ENCODE data around the gene EFNA5.

The EFNA5 gene

DNA sequence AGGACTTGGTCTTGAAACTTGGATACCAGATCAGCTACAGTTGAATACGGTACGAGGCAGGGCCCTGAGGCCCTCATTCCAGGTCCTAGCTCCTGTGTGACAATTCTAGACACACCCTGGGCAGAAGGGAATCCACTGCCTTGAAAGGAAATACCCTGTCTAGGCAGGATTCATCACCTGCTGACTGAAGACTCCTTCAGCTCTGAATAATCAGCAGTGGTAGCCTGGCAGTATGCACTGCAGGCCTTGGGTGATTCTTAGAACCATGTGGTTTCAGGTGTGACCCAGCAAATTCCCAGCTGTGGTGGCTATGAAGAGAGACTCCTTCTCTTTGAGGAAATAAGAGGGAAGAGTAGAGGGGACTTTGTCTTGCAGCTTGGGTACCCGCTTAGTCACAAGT lies 17.2 kb upstream of the EFNA5 start (continued):
- TF ChIP-seq CREB5 (CRISPR knock-in tag; IDR thresholded peaks at IDR 0.05; ENCODE audit: low read depth) (no peak), ESRRG (CRISPR knock-in tag; IDR thresholded peaks at IDR 0.05) (no peak), ZC3H10 (CRISPR knock-in tag; IDR thresholded peaks at IDR 0.05) (no peak), ZNF8 (CRISPR knock-in tag; IDR thresholded peaks at IDR 0.05) (no peak), BACH2 (CRISPR knock-in tag; IDR thresholded peaks at IDR 0.05; ENCODE audit: borderline replicate concordance) (no peak), CSDC2 (CRISPR knock-in tag; IDR thresholded peaks at IDR 0.05) (no peak), GLIS3 (CRISPR knock-in tag; IDR thresholded peaks at IDR 0.05) (no peak), SNAI2 (CRISPR knock-in tag; IDR thresholded peaks at IDR 0.05) (no peak), RARB (CRISPR knock-in tag; IDR thresholded peaks at IDR 0.05) (no peak), ARNTL (CRISPR knock-in tag; IDR thresholded peaks at IDR 0.05; ENCODE audit: borderline replicate concordance, low read depth) (no peak), PPARA (CRISPR knock-in tag; IDR thresholded peaks at IDR 0.05; ENCODE audit: borderline replicate concordance) (no peak), TCF4 (CRISPR knock-in tag; IDR thresholded peaks at IDR 0.05; ENCODE audit: borderline replicate concordance) (no peak), OSR1 (CRISPR knock-in tag; IDR thresholded peaks at IDR 0.05) (no peak), ZFP30 (CRISPR knock-in tag; IDR thresholded peaks at IDR 0.05) (no peak)
- TF ChIP-seq, protein P1, sequence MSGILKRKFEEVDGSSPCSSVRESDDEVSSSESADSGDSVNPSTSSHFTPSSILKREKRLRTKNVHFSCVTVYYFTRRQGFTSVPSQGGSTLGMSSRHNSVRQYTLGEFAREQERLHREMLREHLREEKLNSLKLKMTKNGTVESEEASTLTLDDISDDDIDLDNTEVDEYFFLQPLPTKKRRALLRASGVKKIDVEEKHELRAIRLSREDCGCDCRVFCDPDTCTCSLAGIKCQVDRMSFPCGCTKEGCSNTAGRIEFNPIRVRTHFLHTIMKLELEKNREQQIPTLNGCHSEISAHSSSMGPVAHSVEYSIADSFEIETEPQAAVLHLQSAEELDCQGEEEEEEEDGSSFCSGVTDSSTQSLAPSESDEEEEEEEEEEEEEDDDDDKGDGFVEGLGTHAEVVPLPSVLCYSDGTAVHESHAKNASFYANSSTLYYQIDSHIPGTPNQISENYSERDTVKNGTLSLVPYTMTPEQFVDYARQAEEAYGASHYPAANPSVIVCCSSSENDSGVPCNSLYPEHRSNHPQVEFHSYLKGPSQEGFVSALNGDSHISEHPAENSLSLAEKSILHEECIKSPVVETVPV (CRISPR knock-in tag; IDR thresholded peaks at IDR 0.05), result no peak

DNA sequence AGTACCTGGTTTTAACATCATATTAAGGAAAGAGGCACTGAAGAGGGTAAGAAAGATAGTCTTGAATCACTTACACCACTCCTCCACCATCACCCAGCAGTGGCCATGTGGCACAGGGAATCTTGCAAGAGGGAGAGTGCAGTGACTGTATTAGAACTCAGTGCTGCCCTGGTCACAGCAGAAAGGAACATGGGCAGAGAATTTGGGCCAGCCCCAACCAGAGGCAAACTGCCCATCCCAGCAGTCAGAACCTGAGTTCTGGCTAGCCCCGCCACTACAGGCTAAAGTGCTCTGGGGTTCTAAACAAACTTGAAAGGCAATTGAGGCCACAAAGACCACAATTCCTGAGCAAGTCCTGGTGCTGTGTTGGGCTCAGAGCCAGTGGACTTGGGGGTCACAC lies 16.7 kb upstream of the EFNA5 start:
- ATAC-seq, result no peak
- TF ChIP-seq PPARA (CRISPR knock-in tag; IDR thresholded peaks at IDR 0.05; ENCODE audit: borderline replicate concordance) (no peak), SNAI2 (CRISPR knock-in tag; IDR thresholded peaks at IDR 0.05) (no peak)
- TF ChIP-seq, protein P1 (CRISPR knock-in tag; IDR thresholded peaks at IDR 0.05), result no peak

GRCh38 chr5:107682533-107682932 lies 11.8 kb upstream of the EFNA5 start:
- no peak for ATAC-seq
- no peak for TF ChIP-seq PPARA (CRISPR knock-in tag; IDR thresholded peaks at IDR 0.05; ENCODE audit: borderline replicate concordance)
- no peak for TF ChIP-seq GLIS3 (CRISPR knock-in tag; IDR thresholded peaks at IDR 0.05)
- no peak for TF ChIP-seq BACH2 (CRISPR knock-in tag; IDR thresholded peaks at IDR 0.05; ENCODE audit: borderline replicate concordance)
- TF ChIP-seq ARNTL (CRISPR knock-in tag; IDR thresholded peaks at IDR 0.05; ENCODE audit: borderline replicate concordance, low read depth), result no peak
- TF ChIP-seq RARB (CRISPR knock-in tag; IDR thresholded peaks at IDR 0.05), result no peak
- no peak for TF ChIP-seq ISL1 (CRISPR knock-in tag; IDR thresholded peaks at IDR 0.05)
- no peak for TF ChIP-seq ESRRG (CRISPR knock-in tag; IDR thresholded peaks at IDR 0.05)
- no peak for TF ChIP-seq TCF4 (CRISPR knock-in tag; IDR thresholded peaks at IDR 0.05; ENCODE audit: borderline replicate concordance)
- TF ChIP-seq CSDC2 (CRISPR knock-in tag; IDR thresholded peaks at IDR 0.05), result no peak
- TF ChIP-seq TOX (CRISPR knock-in tag; IDR thresholded peaks at IDR 0.05; ENCODE audit: borderline replicate concordance), result no peak
- TF ChIP-seq, protein P1 (CRISPR knock-in tag; IDR thresholded peaks at IDR 0.05), result no peak
- no peak for TF ChIP-seq ZFP3 (CRISPR knock-in tag; IDR thresholded peaks at IDR 0.05)
- no peak for TF ChIP-seq ZNF8 (CRISPR knock-in tag; IDR thresholded peaks at IDR 0.05)
- TF ChIP-seq, protein P2, sequence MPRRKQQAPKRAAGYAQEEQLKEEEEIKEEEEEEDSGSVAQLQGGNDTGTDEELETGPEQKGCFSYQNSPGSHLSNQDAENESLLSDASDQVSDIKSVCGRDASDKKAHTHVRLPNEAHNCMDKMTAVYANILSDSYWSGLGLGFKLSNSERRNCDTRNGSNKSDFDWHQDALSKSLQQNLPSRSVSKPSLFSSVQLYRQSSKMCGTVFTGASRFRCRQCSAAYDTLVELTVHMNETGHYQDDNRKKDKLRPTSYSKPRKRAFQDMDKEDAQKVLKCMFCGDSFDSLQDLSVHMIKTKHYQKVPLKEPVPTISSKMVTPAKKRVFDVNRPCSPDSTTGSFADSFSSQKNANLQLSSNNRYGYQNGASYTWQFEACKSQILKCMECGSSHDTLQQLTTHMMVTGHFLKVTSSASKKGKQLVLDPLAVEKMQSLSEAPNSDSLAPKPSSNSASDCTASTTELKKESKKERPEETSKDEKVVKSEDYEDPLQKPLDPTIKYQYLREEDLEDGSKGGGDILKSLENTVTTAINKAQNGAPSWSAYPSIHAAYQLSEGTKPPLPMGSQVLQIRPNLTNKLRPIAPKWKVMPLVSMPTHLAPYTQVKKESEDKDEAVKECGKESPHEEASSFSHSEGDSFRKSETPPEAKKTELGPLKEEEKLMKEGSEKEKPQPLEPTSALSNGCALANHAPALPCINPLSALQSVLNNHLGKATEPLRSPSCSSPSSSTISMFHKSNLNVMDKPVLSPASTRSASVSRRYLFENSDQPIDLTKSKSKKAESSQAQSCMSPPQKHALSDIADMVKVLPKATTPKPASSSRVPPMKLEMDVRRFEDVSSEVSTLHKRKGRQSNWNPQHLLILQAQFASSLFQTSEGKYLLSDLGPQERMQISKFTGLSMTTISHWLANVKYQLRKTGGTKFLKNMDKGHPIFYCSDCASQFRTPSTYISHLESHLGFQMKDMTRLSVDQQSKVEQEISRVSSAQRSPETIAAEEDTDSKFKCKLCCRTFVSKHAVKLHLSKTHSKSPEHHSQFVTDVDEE (CRISPR knock-in tag; IDR thresholded peaks at IDR 0.05), result no peak

- ATAC-seq, result no peak
- TF ChIP-seq, protein P2 (CRISPR knock-in tag; IDR thresholded peaks at IDR 0.05), result no peak
- TF ChIP-seq CSDC2 (CRISPR knock-in tag; IDR thresholded peaks at IDR 0.05) (no peak), ESRRG (CRISPR knock-in tag; IDR thresholded peaks at IDR 0.05) (no peak), ZNF8 (CRISPR knock-in tag; IDR thresholded peaks at IDR 0.05) (no peak), ZFP3 (CRISPR knock-in tag; IDR thresholded peaks at IDR 0.05) (no peak), PPARA (CRISPR knock-in tag; IDR thresholded peaks at IDR 0.05; ENCODE audit: borderline replicate concordance) (no peak), ZNF565 (CRISPR knock-in tag; conservative IDR thresholded peaks at IDR 0.05; ENCODE audit: low read depth) (no peak), RARB (CRISPR knock-in tag; IDR thresholded peaks at IDR 0.05) (no peak)
- TF ChIP-seq, protein P1 (CRISPR knock-in tag; IDR thresholded peaks at IDR 0.05), result no peak
These were observed 10.1 kb upstream of the EFNA5 start for GRCh38 chr5:107680799-107681198.
